ENCODE data around the gene DDX31.
A peak's percentile ranks its signal among the peaks of the same experiment; 100 is the strongest.
"Not testable (repeated sequence)": the region's sequence is repeated elsewhere in the genome, so short reads cannot be mapped to it uniquely, and the experiment has no call there.

DDX31 gene

DNA sequence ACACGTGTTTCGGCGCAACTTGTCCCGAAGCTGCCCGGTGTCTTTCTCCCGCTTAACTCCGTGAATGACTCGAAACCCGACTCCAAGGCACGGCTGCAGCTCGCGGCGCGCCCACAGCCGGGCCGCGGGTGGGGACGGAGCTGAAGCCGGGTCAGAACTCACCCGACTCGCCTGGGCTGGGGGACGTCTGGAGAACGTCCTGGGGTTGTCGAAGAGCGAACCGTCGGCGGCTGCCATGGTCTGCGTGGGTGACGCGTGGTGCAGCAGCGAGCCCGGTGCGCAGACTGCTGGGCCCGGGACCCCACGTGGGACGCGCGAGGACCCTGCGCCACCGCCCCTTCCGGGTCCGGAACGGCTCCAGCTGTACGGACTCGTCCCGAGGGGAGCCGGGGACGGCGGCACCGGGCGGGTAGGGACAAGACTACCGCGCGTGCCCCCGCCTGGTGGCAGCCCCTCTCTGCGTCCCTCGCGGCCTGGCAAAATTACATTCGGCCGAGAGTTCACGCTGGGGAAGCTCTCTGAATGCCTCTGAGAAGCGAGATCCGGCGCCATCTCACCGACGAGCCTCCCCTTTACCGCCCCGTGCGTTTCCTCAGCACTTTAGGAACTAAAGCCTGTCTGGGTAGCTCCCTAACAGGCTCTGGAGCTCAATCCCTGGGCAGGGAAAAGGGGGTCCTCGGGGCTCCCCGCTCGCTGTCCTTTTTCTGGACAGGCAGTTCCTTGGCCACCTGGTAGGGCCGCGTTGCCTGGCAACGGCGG lies at the start of gene DDX31:
Gene DDX31 (minus strand): TSS at position 286 of the 759 bp plus-strand sequence. CDS start 49 bp downstream, at position 237.
- peak within 1 kb of the TSS; percentile 94 for H3K4me3 ChIP-seq (ENCODE audit: low read depth, low read length)
- TF ChIP-seq, protein P1, sequence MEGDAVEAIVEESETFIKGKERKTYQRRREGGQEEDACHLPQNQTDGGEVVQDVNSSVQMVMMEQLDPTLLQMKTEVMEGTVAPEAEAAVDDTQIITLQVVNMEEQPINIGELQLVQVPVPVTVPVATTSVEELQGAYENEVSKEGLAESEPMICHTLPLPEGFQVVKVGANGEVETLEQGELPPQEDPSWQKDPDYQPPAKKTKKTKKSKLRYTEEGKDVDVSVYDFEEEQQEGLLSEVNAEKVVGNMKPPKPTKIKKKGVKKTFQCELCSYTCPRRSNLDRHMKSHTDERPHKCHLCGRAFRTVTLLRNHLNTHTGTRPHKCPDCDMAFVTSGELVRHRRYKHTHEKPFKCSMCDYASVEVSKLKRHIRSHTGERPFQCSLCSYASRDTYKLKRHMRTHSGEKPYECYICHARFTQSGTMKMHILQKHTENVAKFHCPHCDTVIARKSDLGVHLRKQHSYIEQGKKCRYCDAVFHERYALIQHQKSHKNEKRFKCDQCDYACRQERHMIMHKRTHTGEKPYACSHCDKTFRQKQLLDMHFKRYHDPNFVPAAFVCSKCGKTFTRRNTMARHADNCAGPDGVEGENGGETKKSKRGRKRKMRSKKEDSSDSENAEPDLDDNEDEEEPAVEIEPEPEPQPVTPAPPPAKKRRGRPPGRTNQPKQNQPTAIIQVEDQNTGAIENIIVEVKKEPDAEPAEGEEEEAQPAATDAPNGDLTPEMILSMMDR (conservative IDR thresholded peaks at IDR 0.05; ENCODE audit: low read depth, low read length), result no peak
- peak; percentile 82 for DNase-seq (ENCODE audit: low read depth)

- DNase-seq (ENCODE audit: low read depth); H3K4me3 ChIP-seq (ENCODE audit: low read depth, low read length): not testable (repeated sequence)
Observed at GRCh38 chr9:132718381-132718928, 48.7 kb upstream of the DDX31 start.

DNA sequence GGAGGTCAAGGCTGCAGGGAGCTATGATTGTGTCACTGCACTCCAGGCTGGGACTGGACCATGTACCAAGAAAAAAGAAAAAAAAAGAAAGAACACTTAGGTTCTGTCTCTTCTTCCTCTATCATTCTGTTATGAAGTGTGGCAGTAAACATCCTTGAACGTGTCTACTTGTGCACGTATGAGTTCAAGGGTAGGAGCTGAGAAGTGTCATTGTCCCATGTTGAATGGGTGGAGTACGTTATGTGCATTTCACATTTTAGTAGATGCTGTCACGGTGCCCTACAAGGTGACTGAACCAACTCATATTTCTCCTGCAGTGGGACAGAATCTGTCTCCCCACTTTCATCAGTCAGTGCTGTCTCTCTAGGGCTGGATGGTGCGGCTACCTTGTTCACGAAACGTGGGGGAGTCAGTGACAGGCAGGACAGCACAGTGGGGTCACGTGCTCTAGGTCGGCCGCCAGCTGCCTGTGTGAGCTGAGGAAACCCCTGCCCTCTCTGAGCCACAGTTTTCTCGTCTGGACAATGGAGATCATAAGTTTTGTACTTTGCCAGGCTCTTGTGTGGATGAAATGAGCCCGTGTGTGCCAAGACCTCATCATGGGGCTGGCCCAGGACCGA lies 47.7 kb upstream of the DDX31 start:
- no peak overlapping the region for H3K4me3 ChIP-seq (ENCODE audit: low read depth, low read length)
- TF ChIP-seq, protein P1 (conservative IDR thresholded peaks at IDR 0.05; ENCODE audit: low read depth, low read length), result no peak
- no peak for DNase-seq (ENCODE audit: low read depth)

- no peak overlapping the region for H3K4me3 ChIP-seq (ENCODE audit: low read depth, low read length)
- TF ChIP-seq, protein P1 (conservative IDR thresholded peaks at IDR 0.05; ENCODE audit: low read depth, low read length), result no peak
- no peak for DNase-seq (ENCODE audit: low read depth)
Observed at GRCh38 chr9:132716007-132716406, 46.2 kb upstream of the DDX31 start.

DNA sequence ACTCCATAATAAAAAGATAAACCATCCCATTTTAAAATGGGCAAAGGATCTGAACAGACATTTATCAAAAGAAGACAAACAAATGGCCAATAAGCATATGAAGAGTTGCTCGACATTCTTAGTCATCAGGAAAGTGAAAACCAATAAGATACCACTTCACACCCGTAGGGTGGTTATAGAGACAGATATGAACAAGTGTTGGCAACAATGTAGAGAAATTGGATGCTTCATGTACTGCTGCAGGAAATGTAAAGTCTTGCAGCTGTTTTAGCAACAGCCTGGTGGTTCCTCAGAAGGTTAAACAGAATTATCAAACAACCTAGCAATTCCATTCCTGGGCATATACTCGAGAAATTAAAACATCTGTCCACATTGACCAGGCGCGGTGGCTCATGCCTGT lies 43.0 kb upstream of the DDX31 start:
- no peak for DNase-seq (ENCODE audit: low read depth)
- H3K4me3 ChIP-seq (ENCODE audit: low read depth, low read length), result no peak overlapping the region
- TF ChIP-seq, protein P1 (conservative IDR thresholded peaks at IDR 0.05; ENCODE audit: low read depth, low read length), result no peak

DNA sequence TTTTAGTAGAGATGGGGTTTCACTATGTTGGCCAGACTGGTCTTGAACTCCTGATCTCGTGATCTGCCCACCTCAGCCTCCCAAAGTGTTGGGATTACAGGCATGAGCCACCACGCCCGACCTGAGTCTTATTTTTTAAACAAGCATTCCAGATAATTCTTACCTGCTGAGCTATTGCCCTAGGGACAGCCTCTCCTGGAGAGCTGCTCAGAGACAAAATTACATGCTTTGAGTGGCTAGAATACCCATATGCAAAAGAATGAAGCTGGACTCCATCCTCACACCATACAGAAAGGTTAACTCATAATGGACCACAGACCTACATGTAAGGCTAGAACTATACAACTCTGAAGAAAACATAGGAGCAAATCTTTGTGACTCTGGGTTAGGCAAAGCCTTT lies 42.1 kb upstream of the DDX31 start:
- DNase-seq (ENCODE audit: low read depth), result no peak
- TF ChIP-seq, protein P1 (conservative IDR thresholded peaks at IDR 0.05; ENCODE audit: low read depth, low read length), result no peak

GRCh38 chr9:132711152-132711551 lies 41.4 kb upstream of the DDX31 start:
- not testable (repeated sequence) for H3K4me3 ChIP-seq (ENCODE audit: low read depth, low read length); DNase-seq (ENCODE audit: low read depth)

More for the DNA sequence above, 42.1 kb upstream of the DDX31 start:
- no peak overlapping the region for H3K4me3 ChIP-seq (ENCODE audit: low read depth, low read length)

- no peak overlapping the region for H3K4me3 ChIP-seq (ENCODE audit: low read depth, low read length)
- TF ChIP-seq, protein P1 (conservative IDR thresholded peaks at IDR 0.05; ENCODE audit: low read depth, low read length), result no peak
- DNase-seq (ENCODE audit: low read depth), result no peak
Observed at GRCh38 chr9:132710333-132710732, 40.5 kb upstream of the DDX31 start.

Measured in choroid plexus epithelial cell (primary cell).